Measurements from ENCODE around the gene DDX52.

The DDX52 gene

DNA sequence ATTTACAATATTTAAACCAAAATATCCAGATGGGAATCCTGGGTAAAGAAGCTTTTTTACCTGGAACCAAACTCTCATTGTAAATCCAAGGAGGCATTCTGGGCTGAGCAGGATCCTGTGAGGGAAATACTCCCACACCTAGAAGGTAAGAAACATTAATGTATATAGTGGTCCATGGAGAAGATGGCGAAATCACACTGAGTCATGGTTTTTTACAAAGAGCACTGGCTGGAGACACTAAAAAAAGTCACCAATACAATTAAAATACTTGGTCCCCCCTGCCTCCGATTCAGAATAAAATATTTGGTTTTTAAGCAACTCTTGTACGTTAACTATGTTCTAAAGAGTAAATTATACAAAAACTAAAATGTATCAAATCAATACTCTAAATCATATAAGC is 67.0 kb downstream of the DDX52 start:
- TF ChIP-seq, protein P1, sequence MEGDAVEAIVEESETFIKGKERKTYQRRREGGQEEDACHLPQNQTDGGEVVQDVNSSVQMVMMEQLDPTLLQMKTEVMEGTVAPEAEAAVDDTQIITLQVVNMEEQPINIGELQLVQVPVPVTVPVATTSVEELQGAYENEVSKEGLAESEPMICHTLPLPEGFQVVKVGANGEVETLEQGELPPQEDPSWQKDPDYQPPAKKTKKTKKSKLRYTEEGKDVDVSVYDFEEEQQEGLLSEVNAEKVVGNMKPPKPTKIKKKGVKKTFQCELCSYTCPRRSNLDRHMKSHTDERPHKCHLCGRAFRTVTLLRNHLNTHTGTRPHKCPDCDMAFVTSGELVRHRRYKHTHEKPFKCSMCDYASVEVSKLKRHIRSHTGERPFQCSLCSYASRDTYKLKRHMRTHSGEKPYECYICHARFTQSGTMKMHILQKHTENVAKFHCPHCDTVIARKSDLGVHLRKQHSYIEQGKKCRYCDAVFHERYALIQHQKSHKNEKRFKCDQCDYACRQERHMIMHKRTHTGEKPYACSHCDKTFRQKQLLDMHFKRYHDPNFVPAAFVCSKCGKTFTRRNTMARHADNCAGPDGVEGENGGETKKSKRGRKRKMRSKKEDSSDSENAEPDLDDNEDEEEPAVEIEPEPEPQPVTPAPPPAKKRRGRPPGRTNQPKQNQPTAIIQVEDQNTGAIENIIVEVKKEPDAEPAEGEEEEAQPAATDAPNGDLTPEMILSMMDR (IDR thresholded peaks at IDR 0.05; ENCODE audit: extremely low read depth, insufficient read depth, missing control alignments), result no peak
- no peak for DNase-seq (ENCODE audit: low spot score)
- in situ Hi-C loops (cut with MboI; ENCODE audit: low pct_unique_long_range_greater_than_20kb, low sequenced_read_pairs, unreplicated experiment), result no loop called here

DNA sequence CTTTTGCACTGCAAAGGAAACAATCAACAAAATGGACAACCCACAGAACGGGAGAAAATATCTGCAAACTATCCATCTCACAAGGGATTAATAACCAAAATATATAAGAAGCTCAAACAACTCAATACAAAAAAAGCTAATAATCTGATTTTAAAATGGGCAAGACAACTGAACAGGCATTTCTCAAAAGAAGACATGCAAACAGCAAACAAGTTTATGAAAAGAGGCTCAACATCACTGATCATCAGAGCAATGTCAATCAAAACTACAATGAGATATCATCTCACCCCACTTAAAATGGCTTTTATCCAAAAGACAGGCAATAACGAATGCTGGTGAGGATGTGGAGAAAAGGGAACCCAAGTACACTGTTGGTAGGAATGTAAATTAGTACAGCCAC is 68.8 kb downstream of the DDX52 start:
- no peak for DNase-seq (ENCODE audit: low spot score)
- in situ Hi-C loops (cut with MboI; ENCODE audit: low pct_unique_long_range_greater_than_20kb, low sequenced_read_pairs, unreplicated experiment), result no loop called here
- TF ChIP-seq, protein P1 (IDR thresholded peaks at IDR 0.05; ENCODE audit: extremely low read depth, insufficient read depth, missing control alignments), result no peak

DNA sequence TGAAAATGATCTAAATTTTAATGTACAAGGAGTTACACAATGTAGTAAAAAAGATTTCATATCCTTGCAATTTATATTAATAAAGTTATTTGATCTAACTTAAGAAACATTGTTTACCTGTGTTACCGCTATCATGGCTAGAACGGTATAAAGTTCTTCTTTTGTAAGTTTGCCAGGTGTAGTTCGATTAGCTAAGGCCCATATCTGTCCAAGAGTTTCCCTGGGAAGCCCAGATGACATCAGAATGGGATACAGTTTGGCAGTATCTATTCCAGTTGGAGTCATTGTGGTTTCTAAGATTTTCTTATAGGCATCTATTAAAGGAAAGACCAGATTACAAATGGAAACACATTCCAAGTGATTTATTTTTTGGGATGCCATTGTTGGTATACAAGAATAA is 71.6 kb downstream of the DDX52 start:
- DNase-seq (ENCODE audit: low spot score), result no peak
- TF ChIP-seq, protein P1 (IDR thresholded peaks at IDR 0.05; ENCODE audit: extremely low read depth, insufficient read depth, missing control alignments), result no peak
- in situ Hi-C loops (cut with MboI; ENCODE audit: low pct_unique_long_range_greater_than_20kb, low sequenced_read_pairs, unreplicated experiment), result no loop called here

DNA sequence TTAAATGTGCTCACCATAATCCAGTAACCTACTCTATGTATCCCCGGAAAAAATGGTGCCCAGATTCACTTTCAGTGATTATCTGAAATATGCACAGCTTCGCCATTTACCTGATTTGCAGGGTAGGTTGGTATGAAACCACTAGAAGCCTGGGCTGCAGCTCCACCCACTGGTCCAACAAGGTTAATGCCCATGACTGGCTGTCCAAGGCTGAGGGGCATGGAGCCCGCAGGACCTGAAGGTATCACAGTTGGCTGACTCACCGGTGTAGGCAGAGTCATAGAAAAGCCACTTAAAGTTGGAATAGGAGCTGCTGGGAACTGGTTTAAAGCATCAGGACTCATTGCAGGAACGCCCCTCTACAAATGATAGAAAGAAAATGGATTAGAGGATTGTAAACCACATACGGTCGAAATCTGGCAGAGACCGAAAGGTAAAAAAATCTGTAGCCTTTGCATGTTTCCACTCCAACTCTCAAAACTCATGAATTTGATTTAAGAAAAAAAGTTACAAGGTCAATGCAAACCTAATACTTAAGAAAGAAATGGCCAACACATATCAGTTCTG is 72.6 kb downstream of the DDX52 start:
- peak; percentile 34 for DNase-seq (ENCODE audit: low spot score)
- in situ Hi-C loops (cut with MboI; ENCODE audit: low pct_unique_long_range_greater_than_20kb, low sequenced_read_pairs, unreplicated experiment), result no loop called here
- TF ChIP-seq, protein P1 (IDR thresholded peaks at IDR 0.05; ENCODE audit: extremely low read depth, insufficient read depth, missing control alignments), result peak; percentile 57

DNA sequence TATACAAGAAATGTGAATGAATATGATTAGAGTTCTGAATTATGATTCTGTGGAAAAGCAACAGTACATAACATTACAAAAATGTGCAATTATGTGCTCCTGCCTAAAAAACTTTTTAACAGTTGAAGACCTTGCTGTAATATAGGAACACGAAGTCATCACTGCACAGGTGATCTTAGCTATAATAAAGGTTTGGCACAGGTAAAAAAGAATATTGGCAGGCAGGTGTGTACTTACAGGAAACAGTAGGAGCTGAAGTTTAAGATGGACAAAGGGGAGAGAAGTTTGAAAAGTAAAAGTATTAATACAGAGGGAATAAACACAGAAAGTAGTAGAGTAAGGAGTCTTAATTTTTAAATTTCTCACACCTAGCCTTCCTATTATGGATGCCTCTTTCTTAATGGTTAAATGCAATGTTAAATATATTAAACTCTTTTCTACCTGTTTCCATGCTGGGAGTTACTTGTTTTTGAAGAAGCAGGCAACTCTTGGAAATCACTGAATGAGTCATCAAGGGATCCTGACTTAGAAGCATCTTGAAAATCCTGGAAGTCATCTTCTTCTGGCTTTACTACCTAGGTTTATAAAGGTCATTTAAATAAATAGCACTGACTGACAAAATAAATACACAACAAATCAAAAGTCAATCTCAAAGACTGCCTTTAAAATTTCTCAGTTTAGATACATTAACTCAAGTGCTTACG is 74.7 kb downstream of the DDX52 start:
- TF ChIP-seq, protein P1 (IDR thresholded peaks at IDR 0.05; ENCODE audit: extremely low read depth, insufficient read depth, missing control alignments), result no peak
- in situ Hi-C loops (cut with MboI; ENCODE audit: low pct_unique_long_range_greater_than_20kb, low sequenced_read_pairs, unreplicated experiment), result no loop called here

DNA sequence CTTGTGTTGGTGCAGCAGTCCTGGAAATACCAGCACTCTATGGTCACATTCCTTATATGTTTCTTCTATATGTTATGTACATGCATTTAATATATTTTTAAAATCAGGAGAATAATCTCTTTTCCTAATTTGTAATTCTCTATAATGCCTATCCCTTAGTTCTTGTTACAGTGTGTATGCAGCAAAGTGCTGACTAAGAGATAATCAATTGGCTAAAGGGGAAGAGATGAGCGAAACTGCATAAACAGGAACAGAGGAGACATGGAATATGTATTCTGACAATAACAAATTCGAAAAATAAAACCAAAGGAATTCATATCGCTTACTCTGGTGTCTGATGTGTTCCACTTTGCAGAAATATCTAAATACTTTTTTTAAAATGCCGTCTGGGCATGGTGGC is 75.7 kb downstream of the DDX52 start:
- DNase-seq (ENCODE audit: low spot score), result no peak
- TF ChIP-seq, protein P1 (IDR thresholded peaks at IDR 0.05; ENCODE audit: extremely low read depth, insufficient read depth, missing control alignments), result no peak
- in situ Hi-C loops (cut with MboI; ENCODE audit: low pct_unique_long_range_greater_than_20kb, low sequenced_read_pairs, unreplicated experiment), result no loop called here

More for the DNA sequence above, 74.7 kb downstream of the DDX52 start:
- DNase-seq (ENCODE audit: low spot score), result no peak

Data from GM13977 (cell line).